GM12878 (cell line): ENCODE results near the gene ARHGAP26. TPM values are rescaled to one million over a fixed set of nuclear protein-coding genes. Genes with fewer than 3 reads are reported as not detected.

ENCODE experiments used
- BACH1 ChIP-seq: fragments of 450-650 bp; IDR thresholded peaks from 2 replicates; pipeline ENCODE4 v1.6.1; 2017; ENCODE audit warnings: mild to moderate bottlenecking, borderline replicate concordance
- BCL11A ChIP-seq: IDR thresholded peaks from 2 replicates; pipeline ENCODE4 v1.6.1; 2011; ENCODE audit warnings: low read depth, low read length
- CBX3 ChIP-seq: fragments of 200-600 bp; sonication (generic); IDR thresholded peaks from 2 replicates; pipeline ENCODE4 v1.6.1; 2016; ENCODE audit warnings: low read depth, borderline replicate concordance
- CBX5 ChIP-seq: sonication (generic); IDR thresholded peaks from 2 replicates; pipeline ENCODE4 v1.6.1; 2016; ENCODE audit warnings: low read depth, moderate library complexity, mild to moderate bottlenecking, inconsistent platforms
- CHD1 ChIP-seq: IDR thresholded peaks from 2 replicates; pipeline ENCODE4 v1.6.1; 2012; ENCODE audit warnings: low read depth, low read length, improper control_type of control experiment
- CREB1 ChIP-seq: IDR thresholded peaks from 2 replicates; pipeline ENCODE4 v1.6.1; 2012; ENCODE audit warnings: low read depth, mild to moderate bottlenecking, inconsistent platforms
- E2F4 ChIP-seq: IDR thresholded peaks from 2 replicates; pipeline ENCODE4 v1.6.1; 2012; ENCODE audit warnings: low read depth, low read length, improper control_type of control experiment
- E2F8 ChIP-seq: fragments of 450-650 bp; IDR thresholded peaks from 2 replicates; pipeline ENCODE4 v1.6.1; 2018; ENCODE audit warnings: mild to moderate bottlenecking, low read depth, moderate library complexity; ENCODE audit not compliant: partially characterized antibody
- EGR1 ChIP-seq, 2 experiments: IDR thresholded peaks; 1 replicate in 1 of 2; 2 replicates in 1 of 2; pipeline ENCODE4 v1.6.1; 2011 to 2012; ENCODE audit warnings: low read depth in 2 of 2, low read length in 2 of 2, borderline replicate concordance in 1 of 2, mild to moderate bottlenecking in 1 of 2, moderate library complexity in 1 of 2
- HDGF ChIP-seq: fragments of 450-650 bp; IDR thresholded peaks from 2 replicates; pipeline ENCODE4 v1.6.1; 2016; ENCODE audit warnings: antibody characterized with exemption
- IRF3 ChIP-seq: fragments of 450-650 bp; IDR thresholded peaks from 2 replicates; pipeline ENCODE4 v1.6.1; 2014; ENCODE audit warnings: mild to moderate bottlenecking
- MEF2A ChIP-seq: IDR thresholded peaks from 2 replicates; pipeline ENCODE4 v1.6.1; 2011; ENCODE audit warnings: low read depth, mild to moderate bottlenecking, low read length, moderate library complexity; ENCODE audit not compliant: insufficient read depth
- MYB ChIP-seq: fragments of 150-350 bp; IDR thresholded peaks from 2 replicates; pipeline ENCODE4 v1.6.1; 2014; ENCODE audit warnings: mild to moderate bottlenecking, low read depth, low read length, borderline replicate concordance
- PBX3 ChIP-seq: IDR thresholded peaks from 2 replicates; pipeline ENCODE4 v1.6.1; 2011; ENCODE audit warnings: mild to moderate bottlenecking, low read depth, low read length, moderate library complexity; ENCODE audit not compliant: insufficient replicate concordance
- POLR2AphosphoS2 ChIP-seq: IDR thresholded peaks from 2 replicates; pipeline ENCODE4 v1.6.1; 2011; ENCODE audit warnings: low read depth, mild to moderate bottlenecking, low read length, improper control_type of control experiment, moderate library complexity
- SKIL ChIP-seq: fragments of 450-650 bp; IDR thresholded peaks from 2 replicates; pipeline ENCODE4 v1.6.1; 2017; ENCODE audit warnings: mild to moderate bottlenecking, low read depth, inconsistent platforms; ENCODE audit not compliant: poor library complexity, severe bottlenecking
- SPI1 ChIP-seq: IDR thresholded peaks from 2 replicates; pipeline ENCODE4 v1.6.1; 2011; ENCODE audit warnings: low read depth, mild to moderate bottlenecking, low read length, moderate library complexity, borderline replicate concordance; ENCODE audit not compliant: insufficient read depth
- SREBF2 ChIP-seq: IDR thresholded peaks from 2 replicates; pipeline ENCODE4 v1.6.1; 2012; ENCODE audit warnings: mild to moderate bottlenecking, low read length
- STAT3 ChIP-seq: IDR thresholded peaks from 2 replicates; pipeline ENCODE4 v1.6.1; 2011; ENCODE audit warnings: low read depth, low read length, improper control_type of control experiment
- SUPT20H ChIP-seq: IDR thresholded peaks from 2 replicates; pipeline ENCODE4 v1.6.1; 2011; ENCODE audit warnings: low read depth, mild to moderate bottlenecking, low read length, moderate library complexity, borderline replicate concordance; ENCODE audit not compliant: control insufficient read depth
- TARDBP ChIP-seq: IDR thresholded peaks from 2 replicates; pipeline ENCODE4 v1.6.1; 2016; ENCODE audit warnings: borderline replicate concordance
- YY1 ChIP-seq: IDR thresholded peaks from 2 replicates; pipeline ENCODE4 v1.6.1; 2011; ENCODE audit warnings: low read depth, mild to moderate bottlenecking, low read length
- polyA plus RNA-seq, 11 experiments: library from polyadenylated mRNA; depleted of rRNA in 4 of 11; unstranded in 6 of 11; stranded (reverse) in 5 of 11; fragments of >200 nt; fragmentation: Nextera tagmentation in 4 of 11; fragmentation: Illumina TruSeq in 1 of 11; extraction: Ambion mirVana in 4 of 11; extraction: Trizol in 1 of 11; gene quantifications; 1 replicate in 1 of 11; 2 replicates in 10 of 11; pipeline versions ENCODE4 v1.2.1 to v1.2.3, GENCODE V29; 2011 to 2016; ENCODE audit warnings: inconsistent platforms in 2 of 11, missing spikeins in 2 of 11, low read depth in 1 of 11
- total RNA-seq, 4 experiments: library from RNA; depleted of rRNA in 3 of 4; stranded (reverse); fragments of >200 nt in 3 of 4; fragmentation: Illumina TruSeq in 1 of 4; extraction: Trizol in 1 of 4; gene quantifications; 2 replicates each; pipeline versions ENCODE4 v1.2.1 to v1.2.3, GENCODE V29; 2013 to 2021

Gene ARHGAP26
- total and polyA plus RNA-seq, 10 of the 15 experiments (the other 5 are each of a cell fraction or from before 2014, with no cell fraction given) = 9.4 to 41.5 (median 19.3) TPM

- no peak for TF ChIP-seq CBX3
- TF ChIP-seq SPI1 = 0 out of 2 replicates have a peak, but pooled peaks have one; percentile 12
- TF ChIP-seq TARDBP = no peak
- TF ChIP-seq SUPT20H = no peak
- no peak for TF ChIP-seq CHD1
- TF ChIP-seq HDGF = no peak
- TF ChIP-seq PBX3 = no peak
- TF ChIP-seq IRF3 = no peak
- TF ChIP-seq E2F4 = no peak
- TF ChIP-seq MEF2A = 0 out of 2 replicates have a peak, but pooled peaks have one; percentile 41
- no peak for TF ChIP-seq BACH1
- TF ChIP-seq E2F8 = no peak
- TF ChIP-seq SKIL = peak; percentile 66
- TF ChIP-seq CREB1 = no peak
- no peak for TF ChIP-seq YY1
- TF ChIP-seq BCL11A = no peak
- no peak for TF ChIP-seq EGR1 (IDR thresholded peaks at IDR 0.05; ENCODE audit: borderline replicate concordance in 1 of 2, low read depth in 2 of 2, low read length in 2 of 2)
- TF ChIP-seq SREBF2 = no peak
- TF ChIP-seq STAT3 = no peak
- no peak for TF ChIP-seq POLR2AphosphoS2
- 0 out of 2 replicates have a peak, but pooled peaks have one; percentile 62 for TF ChIP-seq CBX5
- no peak for TF ChIP-seq MYB
These were observed 266.2 kb downstream of the ARHGAP26 start (continued) for GRCh38 chr5:143036146-143036927.
